Measurements from ENCODE around the gene ZNF439.
"Not testable (repeated sequence)": the region's sequence is repeated elsewhere in the genome, so short reads cannot be mapped to it uniquely, and the experiment has no call there.

The ZNF439 gene

GRCh38 chr19:11873762-11874161 lies 25.2 kb downstream of the ZNF439 start:
- no peak overlapping the region for H3K4me3 ChIP-seq (replicated peaks in 1 of 2; ENCODE audit: low read depth in 2 of 2, low read length in 2 of 2)
- DNase-seq (ENCODE audit: low read depth in 2 of 2) = no peak
- TF ChIP-seq CTCF (IDR thresholded peaks at IDR 0.05; ENCODE audit: low read depth, low read length) = no peak

DNA sequence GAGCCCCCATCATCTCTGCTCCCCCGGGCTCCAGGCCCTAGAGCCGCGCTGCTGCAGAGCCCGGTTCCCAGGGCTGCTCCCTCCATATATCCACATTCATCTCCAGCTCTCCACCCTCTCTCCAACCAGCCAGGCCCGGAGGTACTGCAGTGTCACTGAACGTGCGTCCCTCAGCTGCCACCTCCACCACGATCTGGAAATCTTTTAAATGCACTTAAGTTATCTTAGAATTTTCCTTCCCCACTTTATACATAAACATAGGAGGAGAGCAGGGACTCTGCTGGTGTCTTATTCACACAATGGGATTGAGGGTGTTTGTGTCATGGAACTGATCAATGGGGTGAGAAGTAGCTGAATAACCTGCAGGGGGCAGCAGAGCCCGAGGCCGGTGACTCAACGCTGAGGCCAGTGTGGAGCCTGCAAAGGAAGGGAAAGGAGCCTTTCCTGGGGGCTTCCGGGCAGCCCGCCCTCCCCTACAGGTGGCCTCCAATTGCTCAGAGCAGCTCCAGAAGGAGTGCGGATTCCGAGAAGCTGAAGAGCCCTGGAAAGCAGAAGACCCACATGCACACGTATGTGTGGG lies 31.3 kb downstream of the ZNF439 start:
- peak; percentile 29 for TF ChIP-seq CTCF (IDR thresholded peaks at IDR 0.05; ENCODE audit: low read depth, low read length)
- not testable (repeated sequence) for H3K4me3 ChIP-seq (replicated peaks in 1 of 2; ENCODE audit: low read depth in 2 of 2, low read length in 2 of 2)
- DNase-seq (ENCODE audit: low read depth in 2 of 2) = peak; percentile 6 to 20

- TF ChIP-seq CTCF (IDR thresholded peaks at IDR 0.05; ENCODE audit: low read depth, low read length) = no peak
These were observed 32.1 kb downstream of the ZNF439 start for GRCh38 chr19:11880598-11880997.

DNA sequence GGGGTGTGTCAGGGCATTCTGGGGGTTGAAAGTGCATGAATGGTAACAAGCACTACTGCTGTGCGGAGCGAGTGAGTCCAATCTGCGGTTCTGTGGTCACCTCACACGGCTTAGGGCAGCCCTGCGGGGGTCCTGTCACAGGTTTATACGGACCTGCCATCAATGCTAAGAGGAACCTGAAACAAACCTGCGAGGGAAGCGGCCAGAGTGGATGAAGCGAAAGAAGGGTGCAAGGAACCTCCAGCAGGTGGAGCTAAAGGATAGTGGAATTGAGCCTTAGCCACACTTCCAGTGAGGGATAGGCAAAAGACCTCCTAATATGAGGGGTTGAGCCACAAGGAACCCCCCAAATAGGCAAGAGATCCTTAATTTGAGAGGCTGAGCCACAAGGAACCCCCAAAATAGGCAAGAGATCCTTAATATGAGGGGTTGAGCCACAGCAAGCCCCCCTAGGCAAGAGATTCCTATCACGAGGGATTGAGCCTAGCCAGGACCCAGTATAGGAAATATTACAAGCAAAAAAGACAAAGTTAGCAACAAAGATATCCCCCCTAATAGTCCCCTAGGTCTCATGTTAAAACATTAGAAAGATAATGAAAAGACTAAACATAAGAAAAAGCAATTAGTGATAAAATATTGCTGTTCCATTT lies 32.8 kb downstream of the ZNF439 start:
- peak; percentile 66 to 69 for DNase-seq (ENCODE audit: low read depth in 2 of 2)
- no peak overlapping the region for H3K4me3 ChIP-seq (replicated peaks in 1 of 2; ENCODE audit: low read depth in 2 of 2, low read length in 2 of 2)
- TF ChIP-seq CTCF (IDR thresholded peaks at IDR 0.05; ENCODE audit: low read depth, low read length) = peak; percentile 86

More at GRCh38 chr19:11880598-11880997, 32.1 kb downstream of the ZNF439 start:
- H3K4me3 ChIP-seq (replicated peaks in 1 of 2; ENCODE audit: low read depth in 2 of 2, low read length in 2 of 2) = no peak overlapping the region
- no peak for DNase-seq (ENCODE audit: low read depth in 2 of 2)

DNA sequence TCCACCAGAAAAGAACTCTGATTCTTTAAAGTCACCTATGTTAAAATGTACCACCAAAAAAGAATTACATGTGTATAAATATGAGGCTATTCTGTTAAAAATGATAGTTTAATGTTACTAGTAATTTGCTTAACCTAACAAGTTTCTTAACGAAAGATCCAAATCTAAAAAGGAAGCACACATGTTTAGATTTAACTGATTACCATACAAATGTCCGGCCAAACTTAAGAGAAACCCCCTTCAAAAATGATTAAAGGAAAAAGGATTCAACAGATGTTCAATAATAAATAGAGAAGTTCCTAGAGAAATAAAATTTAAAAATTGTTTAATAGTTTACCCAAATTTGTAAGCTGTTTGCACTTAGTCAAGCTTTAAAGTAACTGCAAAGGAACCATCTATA lies 34.1 kb downstream of the ZNF439 start:
- no peak for DNase-seq (ENCODE audit: low read depth in 2 of 2)
- no peak overlapping the region for H3K4me3 ChIP-seq (replicated peaks in 1 of 2; ENCODE audit: low read depth in 2 of 2, low read length in 2 of 2)
- TF ChIP-seq CTCF (IDR thresholded peaks at IDR 0.05; ENCODE audit: low read depth, low read length) = no peak

DNA sequence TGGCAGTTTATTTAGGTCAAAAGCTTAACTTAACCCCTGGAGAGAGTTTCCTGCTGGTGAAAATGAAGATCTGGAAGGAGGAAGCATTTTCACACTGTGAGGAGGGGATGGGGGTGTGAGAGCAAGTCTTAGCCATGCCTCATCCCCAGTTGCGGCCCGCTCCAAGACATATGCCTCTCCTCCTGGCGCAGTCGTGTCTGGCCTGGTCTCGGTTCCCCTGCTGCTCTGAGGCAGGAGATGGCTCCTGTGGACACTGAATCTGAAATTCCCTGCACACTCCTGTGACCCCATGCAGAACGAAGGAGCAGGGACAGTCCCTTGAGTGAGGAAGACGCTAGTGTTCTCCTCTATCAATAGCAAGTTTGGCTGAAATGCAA lies 38.7 kb downstream of the ZNF439 start:
- TF ChIP-seq CTCF (IDR thresholded peaks at IDR 0.05; ENCODE audit: low read depth, low read length) = no peak
- no peak for DNase-seq (ENCODE audit: low read depth in 2 of 2)
- peak overlapping the region; percentile 65 to 84 for H3K4me3 ChIP-seq (replicated peaks in 1 of 2; ENCODE audit: low read depth in 2 of 2, low read length in 2 of 2)

Data from cardiac fibroblast (primary cell).